K562 (cell line): ENCODE measurements around the gene EPO. TPM values are rescaled to one million over a fixed set of nuclear protein-coding genes. Genes with fewer than 3 reads are reported as not detected.

ENCODE experiments used
- HDAC1 ChIP-seq, 2 experiments: fragments of 450-650 bp; IDR thresholded peaks; 2 replicates each; pipeline ENCODE4 v1.6.1; 2016 to 2017; ENCODE audit warnings: inconsistent platforms in 1 of 2, mild to moderate bottlenecking in 1 of 2, moderate library complexity in 1 of 2
- HMGN3 ChIP-seq: IDR thresholded peaks from 2 replicates; pipeline ENCODE4 v1.6.1; 2011; ENCODE audit warnings: borderline replicate concordance, low read depth, mild to moderate bottlenecking, mixed read lengths, low read length; ENCODE audit not compliant: insufficient read length; ENCODE audit errors: extremely low read depth
- KAT8 ChIP-seq: fragments of 450-650 bp; IDR thresholded peaks from 2 replicates; pipeline ENCODE4 v1.6.1; 2016; ENCODE audit warnings: low read depth, mild to moderate bottlenecking
- L3MBTL2 ChIP-seq: fragments of 450-650 bp; IDR thresholded peaks from 2 replicates; pipeline ENCODE4 v1.6.1; 2016; ENCODE audit warnings: mild to moderate bottlenecking, moderate library complexity
- MTA1 ChIP-seq: fragments of 450-650 bp; IDR thresholded peaks from 2 replicates; pipeline ENCODE4 v1.6.1; 2017; ENCODE audit warnings: borderline replicate concordance
- NFATC3 ChIP-seq: fragments of 450-650 bp; IDR thresholded peaks from 2 replicates; pipeline ENCODE4 v1.6.1; 2017; ENCODE audit warnings: mild to moderate bottlenecking
- RHOXF2B ChIP-seq: fragments of 250-450 bp; sonication (Bioruptor Pico); conservative IDR thresholded peaks from 2 replicates; pipeline ENCODE4 v1.5.1; 2021
- TBL1XR1 ChIP-seq, 2 experiments: IDR thresholded peaks; 2 replicates each; pipeline ENCODE4 v1.6.1; 2012; ENCODE audit warnings: improper control_type of control experiment in 2 of 2, low read length in 2 of 2, mild to moderate bottlenecking in 1 of 2
- TEAD1 ChIP-seq, 2 experiments: fragments of 450-650 bp in 1 of 2; sonication (generic) in 1 of 2; formaldehyde crosslinking; IDR thresholded peaks; 2 replicates each; pipeline versions ENCODE4 v1.4.0 to v1.8.0; 2020 to 2022; ENCODE audit warnings: mild to moderate bottlenecking in 2 of 2, missing genetic modification reagents in 1 of 2
- TRIM28 ChIP-seq: fragments of 450-650 bp; IDR thresholded peaks from 2 replicates; pipeline ENCODE4 v1.6.1; 2017
- ZBTB1 ChIP-seq: sonication (generic); formaldehyde crosslinking; IDR thresholded peaks from 2 replicates; pipeline ENCODE4 v1.8.1; 2023; ENCODE audit warnings: missing genetic modification reagents, low read depth, mild to moderate bottlenecking, borderline replicate concordance
- ZNF174 ChIP-seq: fragments of 250-450 bp; sonication (Bioruptor Pico); IDR thresholded peaks from 2 replicates; pipeline ENCODE4 v1.4.0; 2020; ENCODE audit warnings: mild to moderate bottlenecking
- ZNF197 ChIP-seq: fragments of 200-800 bp; sonication (Bioruptor generic); IDR thresholded peaks from 2 replicates; pipeline ENCODE4 v1.6.1; 2016; ENCODE audit warnings: low read depth, missing genetic modification characterization, missing compliant biosample characterization
- ZNF253 ChIP-seq: fragments of 250-450 bp; sonication (Bioruptor Pico); conservative IDR thresholded peaks from 2 replicates; pipeline ENCODE4 v1.6.1; 2021; ENCODE audit warnings: mild to moderate bottlenecking
- ZNF57 ChIP-seq: fragments of 450-650 bp; formaldehyde crosslinking; IDR thresholded peaks from 2 replicates; pipeline ENCODE4 v1.4.0; 2020; ENCODE audit warnings: mild to moderate bottlenecking, moderate library complexity
- ZNF644 ChIP-seq: fragments of 200-800 bp; sonication (Bioruptor generic); IDR thresholded peaks from 2 replicates; pipeline ENCODE4 v1.6.1; 2016; ENCODE audit warnings: low read depth, missing genetic modification characterization, missing compliant biosample characterization
- ZNF717 ChIP-seq: fragments of 250-450 bp; sonication (Bioruptor Pico); IDR thresholded peaks from 2 replicates; pipeline ENCODE4 v1.5.0; 2021
- polyA plus RNA-seq, 8 experiments: library from polyadenylated mRNA; depleted of rRNA in 4 of 8; stranded (reverse) in 5 of 8; unstranded in 3 of 8; fragments of >200 nt; fragmentation: Nextera tagmentation in 2 of 8; fragmentation: Illumina TruSeq in 1 of 8; extraction: Ambion mirVana in 2 of 8; extraction: Trizol in 1 of 8; gene quantifications; 2 replicates each; pipeline versions ENCODE4 v1.2.1 to v1.2.3, GENCODE V29; 2011 to 2014; ENCODE audit warnings: inconsistent platforms in 1 of 8, missing spikeins in 1 of 8
- total RNA-seq, 7 experiments: library from RNA; depleted of rRNA in 6 of 7; stranded (reverse); fragments of >200 nt in 6 of 7; fragmentation: Illumina TruSeq in 2 of 7; extraction: Trizol in 2 of 7; gene quantifications; 2 replicates each; pipeline versions ENCODE4 v1.2.1 to v1.2.3, GENCODE V29; 2011 to 2021; ENCODE audit warnings: low replicate concordance in 1 of 7
- TF ChIP-seq, protein P1 (sequence below): sonication (generic); formaldehyde crosslinking; IDR thresholded peaks from 2 replicates; pipeline ENCODE4 v1.8.0; 2022; ENCODE audit warnings: mild to moderate bottlenecking, missing genetic modification reagents
- TF ChIP-seq, protein P2 (sequence below), 2 experiments: IDR thresholded peaks; 2 replicates each; pipeline ENCODE4 v1.6.1; 2011; ENCODE audit warnings: borderline replicate concordance in 1 of 2, control low read depth in 1 of 2, low read depth in 1 of 2, low read length in 1 of 2, mild to moderate bottlenecking in 1 of 2, mixed read lengths in 1 of 2, moderate library complexity in 1 of 2; ENCODE audit not compliant: insufficient read depth in 1 of 2, insufficient read length in 1 of 2, poor library complexity in 1 of 2, severe bottlenecking in 1 of 2; ENCODE audit errors: extremely low read depth in 1 of 2
- TF ChIP-seq, protein P3 (sequence below), 2 experiments: IDR thresholded peaks; 2 replicates each; pipeline ENCODE4 v1.6.1; 2012; ENCODE audit warnings: improper control_type of control experiment in 2 of 2, low read depth in 2 of 2, low read length in 2 of 2, borderline replicate concordance in 1 of 2
- TF ChIP-seq, protein P4 (sequence below): fragments of 250-450 bp; sonication (Bioruptor Pico); IDR thresholded peaks from 2 replicates; pipeline ENCODE4 v1.8.0; 2022; ENCODE audit warnings: inconsistent platforms, mild to moderate bottlenecking, moderate library complexity, borderline replicate concordance
- TF ChIP-seq, protein P5 (sequence below): sonication (generic); formaldehyde crosslinking; IDR thresholded peaks from 2 replicates; pipeline ENCODE4 v1.5.0; 2020; ENCODE audit warnings: missing genetic modification reagents

Gene EPO
- total and polyA plus RNA-seq, 9 of the 15 experiments (the other 6 are each of a cell fraction or from before 2014, with no cell fraction given) = 0.06 to 0.41 (median 0.07) TPM; not detected in 6

DNA sequence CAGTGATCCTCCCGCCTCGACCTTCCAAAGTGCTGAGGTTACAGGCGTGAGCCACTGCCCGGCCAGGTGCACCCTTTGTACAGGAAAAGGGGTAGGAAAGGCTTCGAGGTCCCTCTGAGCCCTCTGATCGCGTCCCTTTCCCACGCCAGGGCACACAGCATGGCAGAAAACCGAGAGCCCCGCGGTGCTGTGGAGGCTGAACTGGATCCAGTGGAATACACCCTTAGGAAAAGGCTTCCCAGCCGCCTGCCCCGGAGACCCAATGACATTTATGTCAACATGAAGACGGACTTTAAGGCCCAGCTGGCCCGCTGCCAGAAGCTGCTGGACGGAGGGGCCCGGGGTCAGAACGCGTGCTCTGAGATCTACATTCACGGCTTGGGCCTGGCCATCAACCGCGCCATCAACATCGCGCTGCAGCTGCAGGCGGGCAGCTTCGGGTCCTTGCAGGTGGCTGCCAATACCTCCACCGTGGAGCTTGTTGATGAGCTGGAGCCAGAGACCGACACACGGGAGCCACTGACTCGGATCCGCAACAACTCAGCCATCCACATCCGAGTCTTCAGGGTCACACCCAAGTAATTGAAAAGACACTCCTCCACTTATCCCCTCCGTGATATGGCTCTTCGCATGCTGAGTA, 13.5 kb upstream of the EPO start (continued):
- no peak for TF ChIP-seq TRIM28
- no peak for TF ChIP-seq ZNF174
- TF ChIP-seq TEAD1 (CRISPR knock-in tag; IDR thresholded peaks at IDR 0.05) = peak in 1 of 2 experiments; percentile 61; a peak in 1 of 4 replicates
- no peak for TF ChIP-seq NFATC3
- peak; percentile 50; the same call in 1 of the 2 replicates for TF ChIP-seq ZBTB1 (CRISPR knock-in tag)
- TF ChIP-seq ZNF57 = no peak
- no peak for TF ChIP-seq ZNF717 (CRISPR knock-in tag)
- TF ChIP-seq RHOXF2B (CRISPR knock-in tag) = no peak
- no peak for TF ChIP-seq ZNF197 (CRISPR knock-in tag)
- TF ChIP-seq, protein P1, sequence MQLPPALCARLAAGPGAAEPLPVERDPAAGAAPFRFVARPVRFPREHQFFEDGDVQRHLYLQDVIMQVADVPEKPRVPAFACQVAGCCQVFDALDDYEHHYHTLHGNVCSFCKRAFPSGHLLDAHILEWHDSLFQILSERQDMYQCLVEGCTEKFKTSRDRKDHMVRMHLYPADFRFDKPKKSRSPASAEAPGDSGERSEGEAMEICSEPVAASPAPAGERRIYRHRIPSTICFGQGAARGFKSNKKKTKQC (CRISPR knock-in tag) = peak; percentile 58; the same call in 1 of the 2 replicates
- TF ChIP-seq TBL1XR1 (IDR thresholded peaks at IDR 0.05; ENCODE audit: low read length in 2 of 2) = no peak; a peak in 1 of 4 replicates
- TF ChIP-seq, protein P2, sequence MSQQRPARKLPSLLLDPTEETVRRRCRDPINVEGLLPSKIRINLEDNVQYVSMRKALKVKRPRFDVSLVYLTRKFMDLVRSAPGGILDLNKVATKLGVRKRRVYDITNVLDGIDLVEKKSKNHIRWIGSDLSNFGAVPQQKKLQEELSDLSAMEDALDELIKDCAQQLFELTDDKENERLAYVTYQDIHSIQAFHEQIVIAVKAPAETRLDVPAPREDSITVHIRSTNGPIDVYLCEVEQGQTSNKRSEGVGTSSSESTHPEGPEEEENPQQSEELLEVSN (IDR thresholded peaks at IDR 0.05; ENCODE audit: borderline replicate concordance in 1 of 2, extremely low read depth in 1 of 2, insufficient read depth in 1 of 2, insufficient read length in 1 of 2, low read depth in 1 of 2, low read length in 1 of 2, poor library complexity in 1 of 2, severe bottlenecking in 1 of 2) = peak in 1 of 2 experiments; percentile 52
- TF ChIP-seq, protein P3, sequence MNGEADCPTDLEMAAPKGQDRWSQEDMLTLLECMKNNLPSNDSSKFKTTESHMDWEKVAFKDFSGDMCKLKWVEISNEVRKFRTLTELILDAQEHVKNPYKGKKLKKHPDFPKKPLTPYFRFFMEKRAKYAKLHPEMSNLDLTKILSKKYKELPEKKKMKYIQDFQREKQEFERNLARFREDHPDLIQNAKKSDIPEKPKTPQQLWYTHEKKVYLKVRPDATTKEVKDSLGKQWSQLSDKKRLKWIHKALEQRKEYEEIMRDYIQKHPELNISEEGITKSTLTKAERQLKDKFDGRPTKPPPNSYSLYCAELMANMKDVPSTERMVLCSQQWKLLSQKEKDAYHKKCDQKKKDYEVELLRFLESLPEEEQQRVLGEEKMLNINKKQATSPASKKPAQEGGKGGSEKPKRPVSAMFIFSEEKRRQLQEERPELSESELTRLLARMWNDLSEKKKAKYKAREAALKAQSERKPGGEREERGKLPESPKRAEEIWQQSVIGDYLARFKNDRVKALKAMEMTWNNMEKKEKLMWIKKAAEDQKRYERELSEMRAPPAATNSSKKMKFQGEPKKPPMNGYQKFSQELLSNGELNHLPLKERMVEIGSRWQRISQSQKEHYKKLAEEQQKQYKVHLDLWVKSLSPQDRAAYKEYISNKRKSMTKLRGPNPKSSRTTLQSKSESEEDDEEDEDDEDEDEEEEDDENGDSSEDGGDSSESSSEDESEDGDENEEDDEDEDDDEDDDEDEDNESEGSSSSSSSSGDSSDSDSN (IDR thresholded peaks at IDR 0.05; ENCODE audit: borderline replicate concordance in 1 of 2, low read depth in 2 of 2, low read length in 2 of 2) = peak in 1 of 2 experiments; percentile 72; a peak in 1 of 4 replicates
- TF ChIP-seq HMGN3 = peak; percentile 18
- TF ChIP-seq ZNF253 = no peak
- no peak for TF ChIP-seq KAT8
- no peak for TF ChIP-seq MTA1
- TF ChIP-seq, protein P4, sequence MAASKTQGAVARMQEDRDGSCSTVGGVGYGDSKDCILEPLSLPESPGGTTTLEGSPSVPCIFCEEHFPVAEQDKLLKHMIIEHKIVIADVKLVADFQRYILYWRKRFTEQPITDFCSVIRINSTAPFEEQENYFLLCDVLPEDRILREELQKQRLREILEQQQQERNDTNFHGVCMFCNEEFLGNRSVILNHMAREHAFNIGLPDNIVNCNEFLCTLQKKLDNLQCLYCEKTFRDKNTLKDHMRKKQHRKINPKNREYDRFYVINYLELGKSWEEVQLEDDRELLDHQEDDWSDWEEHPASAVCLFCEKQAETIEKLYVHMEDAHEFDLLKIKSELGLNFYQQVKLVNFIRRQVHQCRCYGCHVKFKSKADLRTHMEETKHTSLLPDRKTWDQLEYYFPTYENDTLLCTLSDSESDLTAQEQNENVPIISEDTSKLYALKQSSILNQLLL (CRISPR knock-in tag) = no peak
- TF ChIP-seq, protein P5, sequence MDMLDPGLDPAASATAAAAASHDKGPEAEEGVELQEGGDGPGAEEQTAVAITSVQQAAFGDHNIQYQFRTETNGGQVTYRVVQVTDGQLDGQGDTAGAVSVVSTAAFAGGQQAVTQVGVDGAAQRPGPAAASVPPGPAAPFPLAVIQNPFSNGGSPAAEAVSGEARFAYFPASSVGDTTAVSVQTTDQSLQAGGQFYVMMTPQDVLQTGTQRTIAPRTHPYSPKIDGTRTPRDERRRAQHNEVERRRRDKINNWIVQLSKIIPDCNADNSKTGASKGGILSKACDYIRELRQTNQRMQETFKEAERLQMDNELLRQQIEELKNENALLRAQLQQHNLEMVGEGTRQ (CRISPR knock-in tag) = no peak
- peak; percentile 43; the same call in 1 of the 2 replicates for TF ChIP-seq L3MBTL2
- TF ChIP-seq HDAC1 (IDR thresholded peaks at IDR 0.05) = peak in 1 of 2 experiments; percentile 38; a peak in 1 of 4 replicates
- TF ChIP-seq ZNF644 (tag) = no peak
